ENCODE results near the gene TBPL2.
"Not testable (repeated sequence)": the region's sequence is repeated elsewhere in the genome, so short reads cannot be mapped to it uniquely, and the experiment has no call there.

Gene TBPL2

GRCh38 chr14:55399852-55400251, 40.6 kb downstream of the TBPL2 start:
- no peak for DNase-seq

- DNase-seq, result no peak
Measured at GRCh38 chr14:55399183-55399582, 41.2 kb downstream of the TBPL2 start.

GRCh38 chr14:55398679-55399078, 41.7 kb downstream of the TBPL2 start:
- DNase-seq, result no peak

- DNase-seq, result no peak
Measured at GRCh38 chr14:55389330-55389729, 51.1 kb downstream of the TBPL2 start.

GRCh38 chr14:55388160-55388559, 52.3 kb downstream of the TBPL2 start:
- no peak for DNase-seq

- no peak for DNase-seq
Measured at GRCh38 chr14:55387121-55387520, 53.3 kb downstream of the TBPL2 start.

- DNase-seq, result peak in 1 of 2 experiments; percentile 2
Measured at GRCh38 chr14:55386037-55386808, 54.2 kb downstream of the TBPL2 start.

GRCh38 chr14:55384536-55384935, 55.9 kb downstream of the TBPL2 start:
- DNase-seq, result no peak

- no peak for DNase-seq
Measured at GRCh38 chr14:55383541-55384140, 56.8 kb downstream of the TBPL2 start.

- DNase-seq, result not testable (repeated sequence)
Measured at GRCh38 chr14:55383056-55383466, 57.4 kb downstream of the TBPL2 start.

GRCh38 chr14:55382483-55382882, 57.9 kb downstream of the TBPL2 start:
- DNase-seq, result no peak

GRCh38 chr14:55381561-55381960, 58.9 kb downstream of the TBPL2 start:
- no peak for DNase-seq

GRCh38 chr14:55381040-55381439, 59.4 kb downstream of the TBPL2 start:
- no peak for DNase-seq

- no peak for DNase-seq
Measured at GRCh38 chr14:55377236-55377635, 63.2 kb downstream of the TBPL2 start.

GRCh38 chr14:55374771-55375170, 65.6 kb downstream of the TBPL2 start:
- DNase-seq, result no peak

- no peak for DNase-seq
Measured at GRCh38 chr14:55373784-55374705, 66.4 kb downstream of the TBPL2 start.

- DNase-seq, result no peak
Measured at GRCh38 chr14:55372825-55373224, 67.6 kb downstream of the TBPL2 start.

GRCh38 chr14:55372423-55372822, 68.0 kb downstream of the TBPL2 start:
- no peak for DNase-seq

- no peak for DNase-seq
Measured at GRCh38 chr14:55370883-55371455, 69.4 kb downstream of the TBPL2 start.

GRCh38 chr14:55366271-55366670, 74.1 kb downstream of the TBPL2 start:
- no peak for DNase-seq

Measured in NCI-H2081 (cell line).